HG02870 (cell line): ENCODE data around the gene PDE4B.
"Not testable (repeated sequence)": the region's sequence is repeated elsewhere in the genome, so short reads cannot be mapped to it uniquely, and the experiment has no call there.

Source experiments
- ATAC-seq: cut with Tn5 transposase; IDR thresholded peaks from one replicate; pipeline ENCODE4 v1.9.1; 2021; ENCODE audit warnings: mild to moderate bottlenecking, moderate library complexity; ENCODE audit not compliant: unreplicated experiment

The PDE4B gene

DNA sequence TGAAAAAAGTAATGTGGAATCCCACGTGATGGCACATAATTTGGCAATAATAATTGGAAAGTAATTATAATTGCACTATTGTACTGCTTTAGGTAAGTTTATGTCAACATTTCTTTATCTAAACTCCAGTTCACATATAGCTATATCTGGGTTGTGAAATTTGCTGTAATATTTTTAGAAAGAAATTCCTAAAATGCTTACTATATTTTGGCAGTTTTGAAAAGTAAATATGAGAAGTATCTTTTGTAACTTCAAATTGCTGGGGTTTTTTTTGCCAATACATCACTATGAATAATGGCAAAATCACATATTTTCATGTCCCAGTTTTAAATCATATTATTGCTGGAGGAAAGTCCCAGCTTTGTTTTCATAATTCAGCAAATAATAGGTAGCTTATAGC is 197.5 kb downstream of the PDE4B start:
- no peak for ATAC-seq

DNA sequence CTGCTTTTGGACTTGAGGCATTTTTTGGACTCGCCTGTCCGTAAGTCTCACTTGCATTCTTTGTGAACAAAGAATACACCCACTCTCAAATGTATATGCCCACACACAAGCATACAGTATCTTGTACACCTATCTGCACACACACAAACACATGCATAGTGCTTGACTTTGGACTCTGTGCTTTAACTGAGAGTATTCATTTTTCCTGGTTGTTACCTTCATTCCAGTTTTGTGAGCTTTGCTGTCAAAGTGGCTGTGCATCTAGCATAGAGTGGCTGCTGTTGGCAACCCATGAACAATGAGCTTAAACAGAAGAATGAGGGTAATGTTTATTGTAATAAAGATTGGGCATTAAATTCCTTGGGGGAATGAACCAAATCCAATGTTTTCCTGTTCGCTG is 199.0 kb downstream of the PDE4B start:
- no peak for ATAC-seq

GRCh38 chr1:65992165-65992821 is 199.6 kb downstream of the PDE4B start:
- ATAC-seq, result no peak

DNA sequence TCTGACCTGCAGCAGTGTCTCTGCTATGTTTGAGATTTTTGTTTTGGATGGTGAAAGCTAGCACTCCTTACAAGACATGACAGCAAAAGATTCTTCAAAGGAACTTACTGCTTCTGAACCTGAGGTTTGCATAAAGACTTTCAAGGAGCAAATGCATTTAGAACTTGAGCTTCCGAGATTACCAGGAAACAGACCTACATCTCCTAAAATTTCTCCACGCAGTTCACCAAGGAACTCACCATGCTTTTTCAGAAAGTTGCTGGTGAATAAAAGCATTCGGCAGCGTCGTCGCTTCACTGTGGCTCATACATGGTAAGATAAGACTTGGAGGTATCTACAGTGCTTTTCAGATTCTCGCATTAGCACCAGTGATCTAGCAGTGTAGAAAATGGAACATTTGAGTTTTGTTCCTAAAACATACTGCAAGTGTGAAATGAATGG is 200.2 kb downstream of the PDE4B start:
- ATAC-seq, result no peak

DNA sequence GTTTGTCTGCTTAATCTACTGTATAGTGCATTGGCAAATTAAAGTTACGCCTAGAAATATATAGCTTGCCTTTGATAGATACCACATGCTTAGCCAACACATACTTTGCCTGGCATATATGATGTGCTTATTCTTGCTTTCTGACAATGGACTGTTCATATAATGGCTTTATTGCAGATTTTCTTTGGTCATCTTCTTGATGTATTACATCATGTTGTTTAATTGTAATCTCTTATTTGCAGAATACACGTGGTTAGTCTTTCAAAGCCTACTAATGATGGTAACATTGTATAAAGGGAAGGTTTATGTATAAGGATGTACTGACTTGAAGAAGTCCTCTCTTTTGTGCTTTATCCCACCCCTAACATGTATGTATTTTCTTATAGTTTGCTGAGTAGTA is 201.5 kb downstream of the PDE4B start:
- no peak for ATAC-seq

DNA sequence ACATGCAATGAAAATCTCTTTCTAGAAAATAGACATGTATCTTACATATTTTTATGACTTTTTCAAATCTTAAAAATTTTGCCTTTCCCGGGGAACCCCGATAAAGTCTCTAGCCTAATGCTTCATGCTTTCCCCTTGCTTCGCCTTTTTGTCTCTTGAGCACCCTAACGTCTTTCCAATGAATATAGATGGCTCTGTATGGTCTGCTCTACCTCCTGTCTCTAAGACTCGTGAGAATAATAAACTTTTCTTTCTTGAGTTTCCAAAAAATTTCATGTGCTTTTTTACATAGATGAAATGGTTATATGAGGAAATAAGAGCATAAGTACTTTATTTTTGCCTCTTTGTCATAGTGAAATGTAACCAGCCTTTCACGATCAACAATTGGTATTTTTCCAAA is 202.6 kb downstream of the PDE4B start:
- no peak for ATAC-seq

DNA sequence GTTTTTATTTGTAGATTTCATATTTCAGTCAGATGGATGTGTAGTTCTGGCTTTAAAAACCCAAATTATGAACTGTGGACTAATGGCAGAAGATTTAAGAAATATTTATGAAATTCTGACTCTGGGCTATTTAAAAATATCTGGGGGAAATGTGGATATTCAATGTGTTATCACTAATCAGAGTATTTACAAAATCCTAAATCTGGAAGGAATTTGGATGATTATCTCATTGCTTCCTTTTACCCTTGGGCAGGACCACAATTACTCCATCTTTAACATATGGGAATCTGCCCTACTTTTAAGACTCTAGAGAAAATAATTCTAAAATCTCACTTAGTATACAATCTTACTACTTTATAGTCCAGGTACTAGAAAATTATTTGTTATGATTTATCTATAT is 203.2 kb downstream of the PDE4B start:
- no peak for ATAC-seq

- ATAC-seq, result no peak
Measured at GRCh38 chr1:65997693-65998092, 205.0 kb downstream of the PDE4B start.

- ATAC-seq, result no peak
Measured at GRCh38 chr1:65998763-65999583, 206.3 kb downstream of the PDE4B start.

- ATAC-seq, result no peak
Measured at GRCh38 chr1:66000033-66000637, 207.4 kb downstream of the PDE4B start.

GRCh38 chr1:66003690-66004089 is 211.0 kb downstream of the PDE4B start:
- no peak for ATAC-seq

- ATAC-seq, result not testable (repeated sequence)
Measured at GRCh38 chr1:66006534-66006933, 213.8 kb downstream of the PDE4B start.

DNA sequence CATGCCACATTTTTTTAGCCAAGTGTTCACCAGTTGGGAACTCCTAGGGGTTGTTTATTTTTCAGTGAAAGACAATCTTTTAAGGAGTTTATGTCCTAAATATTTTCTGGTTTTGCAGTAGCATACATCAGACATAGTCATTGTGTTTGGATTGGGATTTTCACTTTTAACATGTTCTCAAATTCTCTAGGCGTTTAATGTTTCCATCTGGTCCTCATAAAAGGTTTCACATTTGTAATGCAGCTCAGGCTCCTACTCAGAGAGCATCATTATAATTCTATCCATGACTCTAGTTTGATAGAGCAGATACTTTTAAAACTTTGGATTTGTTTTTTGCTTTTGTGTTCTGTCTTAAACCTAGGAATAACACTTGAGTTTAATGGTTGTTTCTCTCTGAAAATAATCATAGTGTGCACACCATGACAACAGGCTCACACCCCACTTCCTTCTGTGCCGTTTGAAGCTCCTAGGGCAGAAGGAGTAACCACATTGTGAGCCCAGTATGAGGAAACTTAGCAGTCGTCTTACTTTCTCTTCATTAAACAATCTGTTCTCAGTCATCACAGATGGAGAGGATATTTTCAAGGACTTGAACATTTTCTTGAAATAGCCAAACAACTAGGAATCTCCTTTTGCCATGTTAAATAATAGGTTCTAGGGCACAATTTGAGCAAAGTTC is 219.6 kb downstream of the PDE4B start:
- ATAC-seq, result no peak

- ATAC-seq, result no peak
Measured at GRCh38 chr1:66013371-66013770, 220.7 kb downstream of the PDE4B start.

DNA sequence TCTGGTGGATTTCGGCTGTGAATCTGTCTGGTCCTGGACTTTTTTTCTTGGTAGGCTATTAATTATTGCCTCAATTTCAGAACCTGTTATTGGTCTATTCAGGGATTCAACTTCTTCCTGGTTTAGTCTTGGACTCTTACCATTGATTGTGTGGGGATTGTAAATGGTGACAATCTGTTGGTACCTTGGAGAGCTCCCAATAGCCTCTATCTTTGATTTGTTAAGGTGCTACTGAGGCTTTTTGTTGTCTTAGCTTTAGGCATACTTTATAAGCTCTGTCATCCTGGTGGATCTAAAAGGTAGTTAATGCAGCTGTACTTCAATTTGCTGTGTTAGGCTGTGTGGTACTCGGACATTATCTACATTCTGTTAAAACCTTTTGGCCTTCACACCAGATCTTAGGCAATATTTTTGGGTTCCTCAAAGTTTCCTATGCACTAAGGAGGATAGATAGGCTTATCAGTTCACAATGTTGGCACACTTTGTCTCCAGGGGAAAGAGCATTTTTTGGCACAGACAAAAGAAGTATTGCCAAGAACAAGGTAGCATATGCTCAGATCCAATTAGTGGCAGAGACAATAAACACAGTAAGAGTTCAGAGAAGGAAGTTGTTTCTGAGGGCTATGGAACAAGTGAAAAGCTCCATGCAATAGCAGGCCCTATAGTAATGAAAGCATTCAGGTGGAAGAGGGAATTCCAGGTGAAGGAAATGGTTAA is 230.4 kb downstream of the PDE4B start:
- no peak for ATAC-seq

- ATAC-seq, result no peak
Measured at GRCh38 chr1:66025188-66025587, 232.5 kb downstream of the PDE4B start.

GRCh38 chr1:66028035-66028434 is 235.3 kb downstream of the PDE4B start:
- ATAC-seq, result no peak

GRCh38 chr1:66033781-66034180 is 241.1 kb downstream of the PDE4B start:
- ATAC-seq, result no peak

DNA sequence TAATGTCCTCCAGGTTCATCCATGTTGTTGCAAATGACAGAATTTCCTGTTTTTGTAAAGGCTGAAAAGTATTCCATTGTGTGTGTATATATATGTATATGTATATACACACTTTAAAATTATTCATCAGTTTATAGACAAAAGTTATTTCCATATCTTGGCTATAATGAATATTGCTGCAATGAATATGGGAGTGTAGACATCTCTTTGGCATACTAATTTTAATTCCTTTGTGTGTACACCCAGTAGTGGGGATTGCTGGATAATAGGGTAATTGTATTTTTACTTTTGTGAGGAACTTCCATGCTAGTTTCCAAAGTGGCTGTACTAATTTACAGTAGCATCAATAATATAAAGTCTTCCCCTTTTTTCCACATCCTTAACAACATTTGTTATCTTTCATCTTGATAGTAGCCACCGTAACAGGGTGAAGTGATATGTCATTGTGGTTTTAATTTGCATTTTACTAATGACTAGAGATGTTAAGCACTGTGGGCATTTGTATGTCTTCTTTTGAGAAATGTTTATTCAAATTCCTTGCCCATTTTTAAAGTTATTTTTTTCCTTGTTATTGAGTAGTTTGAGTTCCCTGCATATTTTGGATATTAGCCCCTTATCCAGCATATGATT is 243.0 kb downstream of the PDE4B start:
- no peak for ATAC-seq

- no peak for ATAC-seq
Measured at GRCh38 chr1:66041654-66042053, 249.0 kb downstream of the PDE4B start.
